ENCODE data around the gene SEL1L. TPM values are rescaled to one million over a fixed set of nuclear protein-coding genes. Genes with fewer than 3 reads are reported as not detected.
A peak's percentile ranks its signal among the peaks of the same experiment; 100 is the strongest.

Gene SEL1L
- polyA plus RNA-seq, 2 of the 4 experiments (the other 2 are of a cell fraction), result 25.9 to 43.2 TPM

DNA sequence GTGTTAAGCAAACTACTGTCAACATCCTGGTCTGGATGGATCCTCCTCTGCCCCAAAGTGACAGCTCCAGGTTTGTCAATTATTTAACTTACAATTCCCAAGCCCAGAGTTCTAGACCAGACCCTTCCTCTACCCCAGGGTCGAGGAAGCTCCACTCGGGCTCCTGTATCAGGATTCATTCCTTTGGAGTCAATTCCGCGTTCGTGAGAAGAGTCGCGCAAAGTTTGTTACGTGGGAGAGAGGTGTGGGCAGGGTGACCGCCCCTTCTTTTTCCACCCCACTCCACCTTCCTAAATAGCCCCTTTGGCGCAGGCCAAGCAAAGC lies 479 bp downstream of the SEL1L start:
- Histone ChIP-seq H3K4me2 (peak overlapping the region; percentile 82), H3K4me3 (peak overlapping the region; percentile 63), H3K9me3 (no peaks in the 10 kb centered on the region), H3K4me1 (peaks cover 32% of the 10 kb centered on the region; the same call in 2 of the 3 replicates), H3K27ac (peak overlapping the region; percentile 74 to 92)
- TF ChIP-seq JUNB (IDR thresholded peaks at IDR 0.05) (no peak), MYC (IDR thresholded peaks at IDR 0.05; ENCODE audit: borderline replicate concordance, low read length) (no peak), NR3C1 (IDR thresholded peaks at IDR 0.05) (no peak)
- POLR2A ChIA-PET, result interaction anchor here (1.0 to 2.2 kb wide), 3 partner anchors 10 to 312 kb away, joined by 5 to 21 read pairs (median 6); partner anchors contain the start of gene GTF2A1
- CTCF ChIA-PET, result no interaction called here
- DNase-seq (ENCODE audit: low read depth in 1 of 2, low spot score in 1 of 2), result no peak
- ATAC-seq, result peak in 1 of 2 experiments; percentile 9; a peak in 2 of 6 replicates
- FAIRE-seq, result no peak
- WGBS (ENCODE audit: missing lambda C conversion rate), result 1% methylated on average over 10 of the region's 10 CpGs

DNA sequence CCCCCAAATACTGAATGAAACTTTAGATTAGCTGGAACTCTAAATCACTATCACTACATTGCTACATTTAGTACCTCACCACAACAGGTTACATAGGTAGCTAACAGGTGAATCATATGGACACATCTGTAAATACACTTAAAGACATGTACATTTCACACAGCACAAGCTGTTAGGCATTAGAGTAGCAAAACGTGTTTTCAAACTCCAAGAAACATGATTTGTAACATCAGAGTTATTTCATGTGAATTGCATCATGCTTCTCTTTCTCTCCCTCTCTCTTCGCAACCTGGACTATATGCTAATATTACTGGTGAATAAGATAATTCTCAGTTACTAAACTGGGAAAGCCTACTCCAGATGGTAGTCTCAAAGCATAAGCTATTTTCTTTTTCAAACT lies 4.3 kb downstream of the SEL1L start:
- DNase-seq (ENCODE audit: low read depth in 1 of 2, low spot score in 1 of 2) (no peak), ATAC-seq (no peak), FAIRE-seq (no peak)
- Histone ChIP-seq H3K4me1 (peaks cover 30% of the 10 kb centered on the region; the same call in 2 of the 3 replicates), H3K27ac (peak overlapping the region; percentile 21 to 44; a peak in 3 of 6 replicates), H3K4me2 (peak overlapping the region; percentile 44; the same call in 2 of the 3 replicates), H3K4me3 (no peak overlapping the region), H3K9me3 (no peaks in the 10 kb centered on the region)
- TF ChIP-seq CEBPB (IDR thresholded peaks at IDR 0.05) (0 out of 4 replicates have a peak, but pooled peaks of 1 of the 2 experiments have one; percentile 20), MAFK (IDR thresholded peaks at IDR 0.05; ENCODE audit: partially characterized antibody) (no peak)
- WGBS (ENCODE audit: missing lambda C conversion rate), result 60% methylated on average over 2 of the region's 2 CpGs
- ChIA-PET POLR2A (no interaction called here), CTCF (interaction anchor here (0.6 to 0.8 kb wide), 2 partner anchors 61 to 65 kb away, joined by 3 read pairs; no protein-coding TSS in a partner anchor)

GRCh38 chr14:81525129-81525528 lies 8.5 kb downstream of the SEL1L start:
- 100% methylated on average over 1 of the region's 1 CpG for WGBS (ENCODE audit: missing lambda C conversion rate)
- ATAC-seq (no peak), DNase-seq (ENCODE audit: low read depth in 1 of 2, low spot score in 1 of 2) (no peak), FAIRE-seq (no peak)
- Histone ChIP-seq H3K4me2 (no peak overlapping the region), H3K27ac (no peak overlapping the region), H3K9me3 (no peaks in the 10 kb centered on the region), H3K4me3 (no peak overlapping the region), H3K4me1 (peaks cover 14% of the 10 kb centered on the region; the same call in 2 of the 3 replicates)
- POLR2A ChIA-PET, result no interaction called here
- TF ChIP-seq, protein P1, sequence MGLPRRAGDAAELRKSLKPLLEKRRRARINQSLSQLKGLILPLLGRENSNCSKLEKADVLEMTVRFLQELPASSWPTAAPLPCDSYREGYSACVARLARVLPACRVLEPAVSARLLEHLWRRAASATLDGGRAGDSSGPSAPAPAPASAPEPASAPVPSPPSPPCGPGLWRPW (IDR thresholded peaks at IDR 0.05), result no peak
- TF ChIP-seq, protein P2, sequence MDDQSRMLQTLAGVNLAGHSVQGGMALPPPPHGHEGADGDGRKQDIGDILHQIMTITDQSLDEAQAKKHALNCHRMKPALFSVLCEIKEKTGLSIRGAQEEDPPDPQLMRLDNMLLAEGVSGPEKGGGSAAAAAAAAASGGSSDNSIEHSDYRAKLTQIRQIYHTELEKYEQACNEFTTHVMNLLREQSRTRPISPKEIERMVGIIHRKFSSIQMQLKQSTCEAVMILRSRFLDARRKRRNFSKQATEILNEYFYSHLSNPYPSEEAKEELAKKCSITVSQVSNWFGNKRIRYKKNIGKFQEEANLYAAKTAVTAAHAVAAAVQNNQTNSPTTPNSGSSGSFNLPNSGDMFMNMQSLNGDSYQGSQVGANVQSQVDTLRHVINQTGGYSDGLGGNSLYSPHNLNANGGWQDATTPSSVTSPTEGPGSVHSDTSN (IDR thresholded peaks at IDR 0.05), result no peak
- TF ChIP-seq ESRRA (IDR thresholded peaks at IDR 0.05; ENCODE audit: borderline replicate concordance, low read length), result no peak
- TF ChIP-seq FOSB (CRISPR knock-in tag; IDR thresholded peaks at IDR 0.05), result no peak
- no peak for TF ChIP-seq NFE2L2 (conservative IDR thresholded peaks at IDR 0.05; ENCODE audit: low read length)
- TF ChIP-seq SMC3 (IDR thresholded peaks at IDR 0.05), result no peak
- no peak for TF ChIP-seq CBX8 (IDR thresholded peaks at IDR 0.05)
- TF ChIP-seq GATA3 (IDR thresholded peaks at IDR 0.05; ENCODE audit: borderline replicate concordance), result no peak
- TF ChIP-seq CEBPB (IDR thresholded peaks at IDR 0.05), result no peak
- TF ChIP-seq ZFP36 (IDR thresholded peaks at IDR 0.05; ENCODE audit: borderline replicate concordance, partially characterized antibody), result no peak
- TF ChIP-seq RAD21 (conservative IDR thresholded peaks at IDR 0.05 in 1 of 2, IDR thresholded peaks at IDR 0.05 in 1 of 2), result no peak
- no peak for TF ChIP-seq RFX5 (IDR thresholded peaks at IDR 0.05)
- no peak for TF ChIP-seq ATOH8 (CRISPR knock-in tag; IDR thresholded peaks at IDR 0.05; ENCODE audit: low read depth)
- no peak for TF ChIP-seq NR3C1 (IDR thresholded peaks at IDR 0.05)
- no peak for TF ChIP-seq USF2 (IDR thresholded peaks at IDR 0.05)
- no peak for TF ChIP-seq JUN (IDR thresholded peaks at IDR 0.05)
- no peak for TF ChIP-seq HOXA7 (CRISPR knock-in tag; IDR thresholded peaks at IDR 0.05)
- TF ChIP-seq CHD2 (IDR thresholded peaks at IDR 0.05; ENCODE audit: low read length, partially characterized antibody), result no peak
- no peak for TF ChIP-seq TFCP2L1 (CRISPR knock-in tag; IDR thresholded peaks at IDR 0.05)
- TF ChIP-seq HEYL (CRISPR knock-in tag; IDR thresholded peaks at IDR 0.05), result no peak
- CTCF ChIA-PET, result no interaction called here
